GM12892 (cell line): ENCODE data around the gene ISOC2.

Experiments
- POLR2A ChIP-seq: IDR thresholded peaks from 2 replicates; pipeline ENCODE4 v1.6.1; 2011; ENCODE audit warnings: low read depth, low read length, control low read depth
- POLR2AphosphoS5 ChIP-seq: IDR thresholded peaks from 2 replicates; pipeline ENCODE4 v1.6.1; 2011; ENCODE audit warnings: low read depth, low read length, control low read depth
- TAF1 ChIP-seq: IDR thresholded peaks from 2 replicates; pipeline ENCODE4 v1.6.1; 2011; ENCODE audit warnings: low read depth, mild to moderate bottlenecking, control low read depth, low read length, borderline replicate concordance

DNA sequence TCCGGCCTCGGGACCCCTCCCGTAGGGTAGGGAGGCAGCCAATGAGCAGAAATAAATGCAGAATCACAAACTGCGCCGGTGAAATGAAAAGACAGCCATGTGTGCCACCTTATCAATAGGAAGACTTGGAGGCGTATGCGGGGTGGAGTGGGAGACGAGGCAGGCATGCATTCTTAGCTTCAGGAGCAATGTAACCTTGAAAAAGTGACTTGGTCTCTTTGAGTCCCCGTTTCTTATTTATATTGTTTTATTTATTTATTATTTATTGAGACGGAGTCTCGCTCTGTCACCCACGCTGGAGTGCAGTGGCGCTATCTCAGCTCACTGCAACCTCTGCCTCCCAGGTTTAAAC, 42.8 kb upstream of the ISOC2 start:
- TF ChIP-seq POLR2AphosphoS5 (no peak), POLR2A (no peak), TAF1 (no peak)
